Measurements from ENCODE around the gene PCDHGC3. TPM values are rescaled to one million over a fixed set of nuclear protein-coding genes. Genes with fewer than 3 reads are reported as not detected.

The PCDHGC3 gene
- total and polyA plus RNA-seq, 8 donors = 65.4 to 152 (median 118) TPM

DNA sequence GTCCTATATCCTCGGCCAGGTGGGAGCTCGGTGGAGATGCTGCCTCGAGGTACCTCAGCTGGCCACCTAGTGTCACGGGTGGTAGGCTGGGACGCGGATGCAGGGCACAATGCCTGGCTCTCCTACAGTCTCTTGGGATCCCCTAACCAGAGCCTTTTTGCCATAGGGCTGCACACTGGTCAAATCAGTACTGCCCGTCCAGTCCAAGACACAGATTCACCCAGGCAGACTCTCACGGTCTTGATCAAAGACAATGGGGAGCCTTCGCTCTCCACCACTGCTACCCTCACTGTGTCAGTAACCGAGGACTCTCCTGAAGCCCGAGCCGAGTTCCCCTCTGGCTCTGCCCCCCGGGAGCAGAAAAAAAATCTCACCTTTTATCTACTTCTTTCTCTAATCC, 2.0 kb downstream of the PCDHGC3 start:
- TF ChIP-seq, protein P1, sequence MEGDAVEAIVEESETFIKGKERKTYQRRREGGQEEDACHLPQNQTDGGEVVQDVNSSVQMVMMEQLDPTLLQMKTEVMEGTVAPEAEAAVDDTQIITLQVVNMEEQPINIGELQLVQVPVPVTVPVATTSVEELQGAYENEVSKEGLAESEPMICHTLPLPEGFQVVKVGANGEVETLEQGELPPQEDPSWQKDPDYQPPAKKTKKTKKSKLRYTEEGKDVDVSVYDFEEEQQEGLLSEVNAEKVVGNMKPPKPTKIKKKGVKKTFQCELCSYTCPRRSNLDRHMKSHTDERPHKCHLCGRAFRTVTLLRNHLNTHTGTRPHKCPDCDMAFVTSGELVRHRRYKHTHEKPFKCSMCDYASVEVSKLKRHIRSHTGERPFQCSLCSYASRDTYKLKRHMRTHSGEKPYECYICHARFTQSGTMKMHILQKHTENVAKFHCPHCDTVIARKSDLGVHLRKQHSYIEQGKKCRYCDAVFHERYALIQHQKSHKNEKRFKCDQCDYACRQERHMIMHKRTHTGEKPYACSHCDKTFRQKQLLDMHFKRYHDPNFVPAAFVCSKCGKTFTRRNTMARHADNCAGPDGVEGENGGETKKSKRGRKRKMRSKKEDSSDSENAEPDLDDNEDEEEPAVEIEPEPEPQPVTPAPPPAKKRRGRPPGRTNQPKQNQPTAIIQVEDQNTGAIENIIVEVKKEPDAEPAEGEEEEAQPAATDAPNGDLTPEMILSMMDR (IDR thresholded peaks at IDR 0.05) = no peak
- Histone ChIP-seq H3K4me3 (peak overlapping the region; percentile 51 to 52), H3K27me3 (peaks cover 11 to 51% of the 10 kb centered on the region in 2 donors), H3K9me3 (no peaks in the 10 kb centered on the region), H3K36me3 (no peaks in the 10 kb centered on the region), H3K4me1 (peaks cover 20 to 25% of the 10 kb centered on the region in 2 donors), H3K27ac (no peak overlapping the region)
- ATAC-seq = no peak
- no peak for DNase-seq
- intact Hi-C loops (cut with DNase I) = no loop called here

DNA sequence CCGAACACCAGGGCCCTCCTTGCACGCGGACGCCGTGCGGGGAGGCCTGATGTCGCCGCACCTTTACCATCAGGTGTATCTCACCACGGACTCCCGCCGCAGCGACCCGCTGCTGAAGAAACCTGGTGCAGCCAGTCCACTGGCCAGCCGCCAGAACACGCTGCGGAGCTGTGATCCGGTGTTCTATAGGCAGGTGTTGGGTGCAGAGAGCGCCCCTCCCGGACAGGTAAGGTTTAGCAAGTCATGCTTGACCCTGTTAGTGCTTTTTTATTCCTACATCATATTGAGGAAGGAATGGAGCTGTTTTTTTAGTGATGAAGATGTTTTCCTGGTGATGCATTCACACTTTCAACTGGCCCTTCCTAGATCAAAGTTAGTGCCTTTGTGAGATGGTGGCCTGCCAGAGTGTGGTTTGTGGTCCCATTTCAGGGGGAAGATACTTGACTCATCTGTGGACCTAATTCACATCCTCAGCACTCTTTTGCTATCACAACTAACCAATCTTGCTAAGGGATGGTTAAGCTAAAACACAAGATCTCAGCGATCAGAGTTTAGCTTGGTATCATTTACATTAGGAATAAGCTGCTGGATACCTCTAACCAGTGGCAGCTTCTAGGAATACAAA, 2.7 kb downstream of the PCDHGC3 start:
- peak overlapping the region; percentile 51 to 52 for H3K4me3 ChIP-seq
- intact Hi-C loops (cut with DNase I) = no loop called here
- peaks cover 11 to 58% of the 10 kb centered on the region in 2 donors for H3K27me3 ChIP-seq
- ATAC-seq (peak; percentile 34), DNase-seq (peak in 2 of 4 donors; percentile 73 to 91)
- TF ChIP-seq, protein P1 (IDR thresholded peaks at IDR 0.05) = peak in 1 of 2 donors; percentile 24
- H3K9me3 ChIP-seq = no peaks in the 10 kb centered on the region
- H3K27ac ChIP-seq = no peak overlapping the region
- peaks cover 20 to 25% of the 10 kb centered on the region in 2 donors for H3K4me1 ChIP-seq
- H3K36me3 ChIP-seq = no peaks in the 10 kb centered on the region

DNA sequence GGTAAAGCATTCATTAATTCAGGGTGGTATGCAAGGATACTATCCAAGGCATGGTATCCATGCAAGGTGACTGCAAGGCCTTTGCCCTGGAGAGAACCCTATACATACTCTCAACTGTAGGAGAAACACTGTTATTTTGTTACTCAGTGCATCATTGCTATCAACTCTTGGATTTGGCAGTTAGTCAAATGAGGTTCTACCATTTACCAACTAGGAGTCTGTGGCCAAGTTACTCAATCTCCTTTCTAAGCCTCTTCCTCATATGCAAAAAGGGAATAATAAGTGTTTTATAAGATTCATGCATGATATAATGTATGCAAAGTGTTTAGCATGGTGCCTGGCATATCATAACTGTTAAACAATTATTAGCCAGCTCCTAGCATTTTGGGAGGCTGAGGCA, 4.0 kb downstream of the PCDHGC3 start:
- TF ChIP-seq, protein P1 (IDR thresholded peaks at IDR 0.05) = no peak
- no peak for DNase-seq
- Histone ChIP-seq H3K27me3 (peaks cover 13 to 71% of the 10 kb centered on the region in 2 donors), H3K9me3 (no peaks in the 10 kb centered on the region), H3K36me3 (no peaks in the 10 kb centered on the region), H3K4me1 (peaks cover 25 to 31% of the 10 kb centered on the region in 2 donors), H3K27ac (no peak overlapping the region), H3K4me3 (peak overlapping the region in 1 of 2 donors; percentile 52)
- ATAC-seq = no peak
- intact Hi-C loops (cut with DNase I) = no loop called here

DNA sequence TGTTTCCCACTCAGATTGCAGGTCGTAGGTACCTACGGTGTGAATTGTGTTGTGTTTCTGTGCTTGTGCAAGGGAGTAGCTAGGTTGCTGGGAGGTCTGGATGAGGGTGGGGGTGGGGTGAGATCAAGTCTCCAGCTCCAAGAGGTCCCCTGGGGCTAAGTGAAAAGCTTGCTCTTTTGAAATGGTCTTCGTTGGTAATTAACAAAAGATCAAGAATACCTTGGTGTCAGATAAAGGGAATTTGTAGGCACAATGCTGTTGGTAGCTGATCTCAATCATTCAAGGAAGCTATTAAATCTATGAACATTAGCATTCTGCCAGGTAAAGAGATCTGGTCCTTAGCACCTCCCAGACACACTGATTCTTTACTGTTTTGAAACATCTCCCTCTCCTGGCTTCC, 8.1 kb downstream of the PCDHGC3 start:
- intact Hi-C loops (cut with DNase I) = no loop called here
- H3K27ac ChIP-seq = no peak overlapping the region
- H3K36me3 ChIP-seq = peaks cover 0 to 15% of the 10 kb centered on the region in 2 donors
- DNase-seq (no peak), ATAC-seq (no peak)
- TF ChIP-seq, protein P1 (IDR thresholded peaks at IDR 0.05) = no peak
- H3K27me3 ChIP-seq = peaks cover 10 to 73% of the 10 kb centered on the region in 2 donors
- no peaks in the 10 kb centered on the region for H3K9me3 ChIP-seq
- no peak overlapping the region for H3K4me3 ChIP-seq
- peaks cover 10 to 12% of the 10 kb centered on the region in 2 donors for H3K4me1 ChIP-seq

DNA sequence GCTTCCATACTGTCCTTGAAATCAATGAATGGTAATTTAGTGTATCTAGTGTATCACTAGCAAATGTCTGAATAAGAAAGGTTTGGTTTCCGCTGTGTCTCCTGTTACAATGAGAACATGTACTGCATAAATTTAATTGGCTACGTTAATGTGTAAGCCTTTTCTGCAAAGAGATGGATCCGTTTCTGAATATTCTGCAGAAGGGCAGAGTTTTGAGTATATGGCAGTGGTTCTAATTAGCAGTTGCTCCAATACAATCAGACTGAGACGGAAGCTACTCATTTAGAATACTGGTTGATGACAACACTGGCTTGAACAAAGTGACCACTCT, 8.5 kb downstream of the PCDHGC3 start:
- H3K27ac ChIP-seq = no peak overlapping the region
- TF ChIP-seq, protein P1 (IDR thresholded peaks at IDR 0.05) = no peak
- ATAC-seq = no peak
- H3K9me3 ChIP-seq = no peaks in the 10 kb centered on the region
- H3K4me1 ChIP-seq = peaks cover 10 to 11% of the 10 kb centered on the region in 2 donors
- peaks cover 0 to 15% of the 10 kb centered on the region in 2 donors for H3K36me3 ChIP-seq
- H3K4me3 ChIP-seq = peak overlapping the region in 1 of 2 donors; percentile 13
- H3K27me3 ChIP-seq = peaks cover 10 to 72% of the 10 kb centered on the region in 2 donors
- DNase-seq = no peak
- intact Hi-C loops (cut with DNase I) = no loop called here

All from left lung (tissue), 10 donors.